Astrocyte (in vitro differentiated cells and primary cell): Measurements from ENCODE around the gene SLC26A6.

Experiments used
- CTCF ChIP-seq: IDR thresholded peaks from 2 replicates; pipeline ENCODE4 v1.5.1; 2011; ENCODE audit warnings: low read depth, mild to moderate bottlenecking, inconsistent platforms, low read length, moderate library complexity; ENCODE audit not compliant: insufficient read depth
- EZH2 ChIP-seq: IDR thresholded peaks from 2 replicates; pipeline ENCODE4 v1.6.1; 2012; ENCODE audit warnings: mild to moderate bottlenecking, low read length, inconsistent platforms; ENCODE audit not compliant: insufficient read depth

GRCh38 chr3:48614044-48614443, 21.2 kb downstream of the SLC26A6 start:
- TF ChIP-seq CTCF: no peak
- TF ChIP-seq EZH2: no peak
